Measurements from ENCODE around the gene ETV2. TPM values are rescaled to one million over a fixed set of nuclear protein-coding genes. Genes with fewer than 3 reads are reported as not detected.
A peak's percentile ranks its signal among the peaks of the same experiment; 100 is the strongest.
"Not testable (repeated sequence)": the region's sequence is repeated elsewhere in the genome, so short reads cannot be mapped to it uniquely, and the experiment has no call there.

The ETV2 gene
- total RNA-seq, 1 experiment from 2014 or later = 0.30 TPM

DNA sequence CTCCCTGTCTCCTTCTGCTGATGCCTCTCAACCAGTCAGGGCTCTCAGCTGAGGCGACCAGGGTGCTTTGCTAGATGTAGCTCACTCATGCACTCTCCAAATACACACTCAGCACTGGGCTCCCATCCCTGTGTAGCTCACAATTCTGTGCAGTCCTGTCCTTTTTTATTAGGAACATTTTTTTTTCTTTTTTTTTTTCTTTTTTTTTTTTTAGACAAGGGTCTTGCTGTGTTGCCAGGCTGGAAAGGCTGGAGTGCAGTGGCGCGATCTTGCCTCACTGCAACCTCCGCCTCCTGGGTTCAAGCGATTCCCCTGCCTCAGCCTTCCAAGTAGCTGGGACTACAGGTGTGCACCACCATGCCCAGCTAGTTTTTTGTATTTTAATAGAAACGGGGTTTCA is 13.3 kb downstream of the ETV2 start:
- not testable (repeated sequence) for DNase-seq (ENCODE audit: extremely low read depth, low read depth)

DNA sequence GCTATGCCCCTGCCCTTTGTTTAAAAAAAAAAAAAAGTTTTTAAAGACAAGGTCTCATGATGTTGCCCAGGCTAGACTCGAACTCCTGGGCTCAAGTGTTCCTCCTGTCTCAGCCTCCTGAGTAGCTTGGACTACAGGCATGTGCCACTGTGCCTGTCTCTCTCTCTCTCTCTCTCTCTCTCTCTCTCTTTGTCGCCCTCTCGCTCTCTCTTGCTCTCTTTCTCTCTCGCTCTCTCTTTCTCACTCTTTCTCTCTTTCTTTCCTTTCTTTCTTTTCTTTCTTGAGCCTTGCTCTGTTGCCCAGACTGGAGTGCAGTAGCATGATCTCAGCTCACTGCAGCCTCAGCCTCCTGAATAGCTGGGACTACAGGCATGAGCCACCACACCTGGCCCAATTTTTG is 14.1 kb downstream of the ETV2 start:
- DNase-seq (ENCODE audit: extremely low read depth, low read depth) = no peak

DNA sequence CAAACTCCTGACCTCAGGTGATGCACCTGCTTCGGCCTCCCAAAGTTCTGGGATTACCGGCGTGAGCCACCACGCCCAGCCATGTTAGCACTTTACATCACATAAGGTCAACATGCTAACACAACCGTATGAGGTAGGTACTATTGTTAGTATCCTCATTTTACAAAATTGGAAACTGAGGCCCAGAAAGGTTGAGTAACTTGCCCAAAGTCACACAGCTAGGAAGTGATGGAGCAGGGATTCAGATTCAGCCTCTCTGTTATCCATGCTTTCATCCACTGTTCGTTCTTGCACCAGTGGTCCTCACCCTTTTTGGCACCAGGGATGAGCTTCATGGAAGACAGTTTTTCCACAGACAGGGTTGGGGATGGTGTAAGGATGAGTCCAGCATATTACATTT is 15.2 kb downstream of the ETV2 start:
- no peak for DNase-seq (ENCODE audit: extremely low read depth, low read depth)

DNA sequence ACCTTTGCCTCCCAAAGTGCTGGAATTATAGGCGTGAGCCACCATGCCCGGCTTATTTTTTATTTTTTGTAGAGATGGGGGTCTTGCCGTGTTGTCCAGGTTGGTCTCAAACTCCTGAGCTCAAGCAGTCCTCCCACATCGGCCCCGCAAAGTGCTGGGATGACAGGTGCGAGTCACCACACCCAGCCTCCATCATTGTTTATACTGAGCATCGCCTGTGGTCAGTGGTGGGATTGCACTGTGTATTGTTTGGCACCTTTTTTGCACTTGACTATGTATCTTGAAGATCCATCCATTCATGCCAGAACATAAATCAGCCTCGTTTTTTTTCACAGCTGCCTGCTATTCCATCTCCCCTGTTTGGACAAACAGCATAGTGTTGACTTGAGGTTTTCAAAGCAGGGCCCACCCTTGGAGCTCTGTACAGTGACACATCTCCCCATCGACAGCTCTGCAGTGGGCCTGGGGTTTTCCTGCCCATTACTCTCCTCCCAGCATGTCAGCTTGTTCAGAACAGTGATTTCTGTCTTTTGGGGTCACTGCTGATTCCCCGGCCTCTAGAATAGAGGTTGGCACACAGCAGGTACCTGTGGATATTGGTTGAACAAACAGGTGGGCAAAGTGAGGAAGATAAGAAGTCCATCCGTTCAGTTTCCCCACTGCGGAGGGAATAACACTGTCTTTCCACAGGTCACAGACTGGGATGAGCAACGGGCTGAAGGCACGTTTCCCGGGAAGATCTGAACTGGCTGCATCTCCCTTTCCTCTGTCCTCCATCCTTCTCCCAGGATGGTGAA is 16.6 kb downstream of the ETV2 start:
- DNase-seq (ENCODE audit: extremely low read depth, low read depth) = no peak

DNA sequence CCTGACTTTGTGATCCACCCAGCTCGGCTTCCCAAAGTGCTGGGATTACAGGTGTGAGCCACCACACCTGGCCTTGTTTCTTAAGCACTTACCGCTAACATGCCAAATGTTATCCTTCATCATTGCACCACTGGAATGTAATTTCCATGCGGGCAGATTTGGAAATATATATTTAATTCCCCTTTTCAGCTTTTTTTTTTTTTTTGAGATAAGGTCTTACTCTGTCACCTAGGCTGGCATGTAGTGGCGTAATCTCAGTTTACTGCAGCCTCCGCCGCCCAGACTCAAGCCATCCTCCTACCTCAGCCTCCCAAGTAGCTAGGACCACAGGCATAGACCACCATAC is 20.4 kb downstream of the ETV2 start:
- no peak for DNase-seq (ENCODE audit: extremely low read depth, low read depth)

DNA sequence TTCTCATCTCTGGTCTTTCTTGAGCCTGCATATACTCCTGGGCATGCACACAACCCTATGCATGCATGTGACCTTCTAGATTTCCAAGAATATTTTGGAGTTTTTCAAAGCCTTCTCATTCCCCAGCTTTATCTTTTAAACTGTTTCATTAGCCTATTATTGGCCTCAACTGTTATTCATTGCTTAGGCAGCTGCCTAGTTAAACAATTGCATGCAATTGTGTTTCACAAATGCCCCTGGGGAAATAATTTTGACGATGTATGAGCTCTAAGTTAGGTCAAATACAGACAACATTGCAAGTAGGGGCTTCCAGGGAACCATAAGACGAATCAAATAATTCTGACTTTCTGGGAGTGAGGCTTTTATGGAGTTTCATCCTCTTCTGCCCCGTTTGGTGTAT is 22.4 kb downstream of the ETV2 start:
- no peak for DNase-seq (ENCODE audit: extremely low read depth, low read depth)

DNA sequence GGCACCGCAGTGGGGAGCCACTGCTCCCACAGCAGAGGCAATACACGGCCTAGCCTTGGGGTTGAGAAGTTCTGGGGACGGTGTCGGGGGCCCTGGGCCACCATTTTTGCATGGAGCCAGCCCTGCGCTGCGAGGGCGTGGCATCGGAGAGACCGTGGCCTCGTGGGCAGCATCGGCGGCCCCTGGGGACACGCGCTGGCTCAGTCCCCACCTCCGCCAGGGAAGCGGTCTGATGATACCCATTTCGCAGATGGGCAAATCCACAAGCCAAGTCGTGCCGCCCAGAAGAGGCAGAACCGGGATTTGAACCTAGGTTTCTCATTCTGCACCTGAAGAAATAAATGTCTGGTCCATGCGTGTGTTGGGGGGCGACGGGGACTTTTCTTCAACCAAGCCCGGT is 23.6 kb downstream of the ETV2 start:
- no peak for DNase-seq (ENCODE audit: extremely low read depth, low read depth)

DNA sequence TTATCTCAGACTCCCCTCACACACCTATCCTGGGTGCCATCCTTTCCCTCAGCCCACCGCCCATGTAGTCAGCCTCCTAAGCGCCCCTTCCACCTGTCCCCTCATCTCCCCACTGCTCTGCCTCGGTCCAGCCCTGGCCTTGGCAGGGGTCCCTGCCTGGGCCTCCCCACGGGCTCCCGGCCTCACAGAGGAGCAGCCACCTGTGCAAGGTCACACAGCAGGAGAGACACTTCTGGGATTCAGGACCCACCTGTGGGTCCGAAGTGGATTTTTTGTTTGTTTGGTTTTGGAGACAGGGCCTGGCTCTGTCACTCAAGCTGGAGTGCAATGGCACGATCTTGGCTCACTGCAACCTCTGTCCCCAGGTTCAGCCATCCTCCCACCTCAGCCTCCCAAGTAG is 24.1 kb downstream of the ETV2 start:
- DNase-seq (ENCODE audit: extremely low read depth, low read depth) = no peak

DNA sequence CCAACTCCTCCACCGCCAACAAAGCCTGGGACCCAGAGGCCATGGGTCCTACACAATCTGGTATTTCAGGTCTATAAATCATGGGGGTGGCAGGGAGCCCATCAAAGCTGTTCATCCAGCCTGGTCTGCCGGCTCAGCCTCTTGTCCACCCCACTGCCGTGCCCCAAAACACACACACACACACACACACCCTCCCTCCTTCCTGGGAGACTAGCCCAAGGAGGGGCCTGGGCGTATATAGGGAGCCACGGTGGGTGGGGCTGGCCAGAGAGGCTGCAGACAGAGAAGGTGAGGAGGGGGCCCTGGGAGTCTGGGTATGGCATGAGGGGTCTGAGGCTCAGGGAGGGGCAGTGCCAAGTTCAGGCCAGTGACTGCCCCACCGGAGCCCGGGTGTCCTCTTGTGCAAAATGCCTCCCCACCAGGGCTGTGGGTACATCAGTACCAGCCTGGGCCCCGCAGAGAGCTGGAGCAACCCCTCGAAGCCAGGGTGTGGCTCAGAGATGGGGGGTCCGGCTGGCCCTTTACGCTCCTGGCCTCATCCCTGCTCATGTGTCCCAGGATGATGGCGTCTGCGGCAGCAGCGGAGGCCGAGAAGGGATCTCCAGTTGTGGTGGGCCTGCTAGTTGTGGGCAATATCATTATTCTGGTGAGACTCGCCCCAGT is 24.8 kb downstream of the ETV2 start, which contains the start of gene UPK1A:
TSS of gene UPK1A (plus strand) at position 267 of the 663 bp plus-strand sequence. CDS start at position 563, 296 bp downstream.
- DNase-seq (ENCODE audit: extremely low read depth, low read depth) = no peak

DNA sequence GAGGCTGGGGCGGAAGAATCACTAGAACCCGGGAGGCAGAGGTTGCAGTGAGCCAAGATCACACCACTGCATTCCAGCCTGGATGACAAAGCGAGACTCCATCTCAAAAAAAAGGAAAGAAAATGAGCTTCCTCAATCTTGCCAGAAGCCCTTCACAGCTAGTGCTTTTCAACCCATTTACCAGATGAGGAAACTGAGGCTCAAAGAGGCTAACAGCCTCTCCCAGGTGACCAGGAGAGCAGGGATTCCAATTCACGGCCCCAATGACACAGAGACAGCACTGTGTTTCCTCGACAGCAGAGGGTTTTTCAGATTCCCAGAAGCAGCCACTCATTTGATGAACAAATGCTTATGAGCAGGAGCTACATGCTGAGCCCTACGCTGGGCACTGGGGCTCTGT is 28.0 kb downstream of the ETV2 start:
- no peak for DNase-seq (ENCODE audit: extremely low read depth, low read depth)

DNA sequence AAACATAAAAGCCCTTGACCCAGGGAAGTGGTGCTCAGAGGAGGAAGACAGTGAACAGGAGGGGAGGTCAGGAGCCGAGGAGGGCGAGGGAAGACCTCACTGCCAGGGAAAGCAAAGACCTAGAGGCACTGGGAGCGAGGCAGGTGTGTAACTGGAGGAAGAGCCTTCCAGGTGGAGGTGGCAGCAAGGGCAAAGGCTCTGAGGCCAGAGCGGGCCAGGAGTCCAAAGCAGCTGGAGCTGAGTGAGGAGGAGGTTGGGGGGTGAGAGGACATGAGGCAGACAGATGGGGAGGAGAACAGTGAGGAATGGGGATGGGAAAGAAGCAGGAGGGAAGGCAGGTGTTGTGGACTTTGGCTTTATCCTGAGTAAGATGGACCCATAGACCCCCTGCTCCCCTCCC is 28.4 kb downstream of the ETV2 start:
- DNase-seq (ENCODE audit: extremely low read depth, low read depth) = no peak

DNA sequence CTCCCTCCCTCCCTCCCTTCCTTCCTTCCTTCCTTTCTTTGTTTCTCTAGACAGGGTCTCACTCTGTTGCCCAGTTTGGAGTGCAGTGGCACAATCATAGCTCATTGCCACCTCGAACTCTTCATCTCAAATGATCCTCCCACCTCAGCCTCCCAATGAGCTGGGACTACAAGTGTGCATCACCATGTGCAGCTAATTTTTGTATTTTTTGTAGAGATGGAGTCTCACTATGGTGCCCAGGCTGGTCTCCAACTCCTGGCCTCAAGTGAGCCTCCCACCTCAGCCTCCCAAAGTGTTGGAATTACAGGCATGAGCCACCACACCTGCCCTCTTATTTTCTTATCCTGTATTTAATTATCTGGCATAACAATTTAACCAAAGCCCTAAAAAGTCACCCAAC is 29.1 kb downstream of the ETV2 start:
- no peak for DNase-seq (ENCODE audit: extremely low read depth, low read depth)

DNA sequence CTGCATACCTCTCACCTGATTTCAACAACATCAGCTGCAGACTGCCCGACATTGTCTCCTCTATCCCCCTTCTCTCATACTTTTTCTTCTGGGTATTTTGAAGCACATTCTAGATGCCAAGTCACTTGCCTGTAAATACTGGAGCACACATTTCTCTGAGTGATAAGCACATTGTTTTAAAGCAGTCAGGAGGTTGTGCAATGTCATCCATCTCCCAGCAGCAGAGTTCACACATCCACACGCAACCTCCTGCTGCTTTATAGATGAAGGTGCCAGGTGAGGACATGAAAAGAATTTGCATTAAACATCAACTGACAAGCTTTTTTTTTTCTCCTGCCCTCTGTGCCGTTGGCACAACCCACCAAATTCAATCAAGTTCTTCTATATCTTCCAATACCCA is 30.3 kb downstream of the ETV2 start:
- no peak for DNase-seq (ENCODE audit: extremely low read depth, low read depth)

DNA sequence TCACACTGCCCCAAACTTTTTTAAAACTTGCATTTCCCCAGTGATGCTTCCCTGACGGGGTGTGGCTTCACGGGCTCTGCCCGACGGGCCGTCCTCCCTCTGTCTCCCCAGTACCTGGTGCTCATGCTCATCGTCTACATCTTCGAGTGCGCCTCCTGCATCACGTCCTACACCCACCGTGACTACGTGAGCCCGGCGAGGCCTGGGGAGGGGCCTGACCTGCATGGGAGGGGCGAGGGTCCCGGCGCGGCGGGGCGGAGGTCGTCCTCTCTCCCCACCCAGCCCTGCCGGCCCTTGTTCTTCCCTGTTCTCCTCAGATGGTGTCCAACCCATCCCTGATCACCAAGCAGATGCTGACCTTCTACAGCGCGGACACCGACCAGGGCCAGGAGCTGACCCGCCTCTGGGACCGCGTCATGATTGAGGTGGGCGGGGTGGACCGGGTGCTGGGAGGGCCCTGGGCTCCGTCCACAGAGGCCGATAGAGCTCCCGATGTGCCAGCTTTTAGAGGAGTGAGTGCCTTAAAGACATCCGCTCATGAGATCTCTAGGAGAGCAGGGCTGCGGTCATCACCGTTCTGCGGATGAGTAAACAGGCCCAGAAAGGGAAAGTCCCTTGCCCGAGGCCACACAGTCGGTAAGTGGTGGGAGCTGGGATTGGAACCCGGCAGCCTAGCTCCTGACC is 31.7 kb downstream of the ETV2 start:
- DNase-seq (ENCODE audit: extremely low read depth, low read depth) = peak; percentile 33

DNA sequence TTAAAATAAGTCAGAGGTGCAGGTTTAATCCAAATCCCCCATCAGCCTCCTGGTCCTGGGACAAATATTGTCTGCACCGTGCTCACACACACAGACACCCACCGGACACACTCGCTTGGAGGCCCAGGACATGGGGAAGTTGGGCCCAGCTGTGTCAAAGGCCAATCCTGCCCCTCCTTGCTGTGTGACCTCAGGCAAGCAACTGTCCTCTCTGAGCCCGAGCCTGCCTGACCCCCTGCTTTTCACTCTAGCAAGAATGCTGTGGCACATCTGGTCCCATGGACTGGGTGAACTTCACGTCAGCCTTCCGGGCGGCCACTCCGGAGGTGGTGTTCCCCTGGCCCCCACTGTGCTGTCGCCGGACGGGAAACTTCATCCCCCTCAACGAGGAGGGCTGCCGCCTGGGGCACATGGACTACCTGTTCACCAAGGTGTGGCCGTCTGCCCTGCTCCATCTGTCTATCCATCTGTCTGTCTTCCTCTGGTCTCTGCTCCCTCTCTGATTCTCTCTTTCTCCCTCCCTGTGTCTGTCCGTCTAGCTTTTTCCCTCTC is 34.1 kb downstream of the ETV2 start:
- no peak for DNase-seq (ENCODE audit: extremely low read depth, low read depth)

DNA sequence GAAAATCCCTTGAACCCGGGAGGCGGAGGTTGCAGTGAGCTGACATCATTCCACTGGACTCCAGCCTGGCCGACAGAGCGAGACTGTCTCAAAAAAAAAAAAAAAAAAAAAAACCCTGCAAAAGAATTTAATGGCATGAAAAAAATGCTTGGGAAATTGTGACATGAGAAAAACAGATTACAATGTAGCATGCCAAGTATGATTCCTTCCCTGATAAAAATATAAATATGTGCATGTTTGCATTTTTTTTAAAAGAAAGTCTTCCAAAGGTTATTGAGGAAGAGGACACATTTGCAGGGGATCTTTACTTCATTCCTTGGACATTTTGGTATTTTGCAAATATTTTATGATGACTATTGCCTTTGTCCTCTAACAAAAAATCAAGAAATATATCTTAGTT is 48.3 kb downstream of the ETV2 start:
- DNase-seq (ENCODE audit: extremely low read depth, low read depth) = no peak

DNA sequence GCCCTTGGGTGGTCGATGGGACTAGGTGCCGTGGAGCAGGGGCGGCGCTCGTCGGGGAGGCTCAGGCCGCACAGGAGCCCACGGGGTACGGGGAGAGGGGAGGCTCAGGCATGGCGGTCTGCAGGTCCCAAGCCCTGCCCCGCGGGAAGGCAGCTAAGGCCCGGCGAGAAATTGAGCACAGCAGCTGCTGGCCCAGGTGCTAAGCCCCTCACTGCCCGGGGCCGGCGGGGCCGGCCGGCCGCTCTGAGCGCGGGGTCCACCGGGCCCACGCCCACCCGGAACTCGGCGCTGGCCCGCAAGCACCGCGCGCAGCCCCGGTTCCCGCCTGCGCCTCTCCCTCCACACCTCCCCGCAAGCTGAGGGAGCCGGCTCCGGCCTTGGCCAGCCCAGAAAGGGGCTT is 49.6 kb downstream of the ETV2 start:
- DNase-seq (ENCODE audit: extremely low read depth, low read depth) = not testable (repeated sequence)

DNA sequence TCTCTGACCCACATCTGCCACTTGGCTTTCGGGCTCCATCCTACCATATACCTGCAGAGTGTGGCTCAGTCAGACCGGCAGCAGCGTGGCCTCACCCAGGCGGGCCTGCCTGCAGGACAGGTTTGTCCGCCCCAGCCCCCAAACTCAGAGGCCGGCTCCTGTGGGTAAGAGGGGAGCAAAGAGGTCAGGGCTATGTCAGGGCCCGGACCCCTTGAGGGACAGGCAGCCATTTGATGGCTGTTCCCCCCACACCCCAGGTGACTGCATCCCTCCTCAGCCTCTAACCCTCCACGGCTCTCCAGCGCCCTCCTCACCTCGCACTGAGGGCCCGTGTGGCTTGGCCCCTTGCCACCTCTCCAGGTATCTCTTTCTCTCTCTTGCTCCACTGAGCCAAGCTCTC is 50.5 kb downstream of the ETV2 start:
- no peak for DNase-seq (ENCODE audit: extremely low read depth, low read depth)

DNA sequence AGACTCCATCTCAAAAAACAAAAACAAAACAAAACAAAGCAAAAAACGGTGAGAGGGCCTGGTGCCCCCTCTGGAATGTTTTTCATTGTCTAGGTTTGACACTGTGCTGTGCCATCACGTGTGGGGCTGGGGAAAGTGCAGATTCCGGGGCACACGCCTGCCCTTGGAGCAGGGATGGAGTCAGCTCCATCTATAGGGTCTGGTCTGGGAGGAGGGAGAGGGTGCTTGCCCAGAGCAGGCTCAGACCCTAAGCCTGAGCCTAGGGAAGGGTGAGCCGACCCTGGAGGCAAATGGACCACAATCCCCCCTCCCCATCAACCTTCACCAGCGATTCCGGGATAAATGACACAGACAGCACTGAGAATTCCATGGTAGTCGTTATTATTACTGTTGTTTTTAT is 51.9 kb downstream of the ETV2 start:
- DNase-seq (ENCODE audit: extremely low read depth, low read depth) = no peak

DNA sequence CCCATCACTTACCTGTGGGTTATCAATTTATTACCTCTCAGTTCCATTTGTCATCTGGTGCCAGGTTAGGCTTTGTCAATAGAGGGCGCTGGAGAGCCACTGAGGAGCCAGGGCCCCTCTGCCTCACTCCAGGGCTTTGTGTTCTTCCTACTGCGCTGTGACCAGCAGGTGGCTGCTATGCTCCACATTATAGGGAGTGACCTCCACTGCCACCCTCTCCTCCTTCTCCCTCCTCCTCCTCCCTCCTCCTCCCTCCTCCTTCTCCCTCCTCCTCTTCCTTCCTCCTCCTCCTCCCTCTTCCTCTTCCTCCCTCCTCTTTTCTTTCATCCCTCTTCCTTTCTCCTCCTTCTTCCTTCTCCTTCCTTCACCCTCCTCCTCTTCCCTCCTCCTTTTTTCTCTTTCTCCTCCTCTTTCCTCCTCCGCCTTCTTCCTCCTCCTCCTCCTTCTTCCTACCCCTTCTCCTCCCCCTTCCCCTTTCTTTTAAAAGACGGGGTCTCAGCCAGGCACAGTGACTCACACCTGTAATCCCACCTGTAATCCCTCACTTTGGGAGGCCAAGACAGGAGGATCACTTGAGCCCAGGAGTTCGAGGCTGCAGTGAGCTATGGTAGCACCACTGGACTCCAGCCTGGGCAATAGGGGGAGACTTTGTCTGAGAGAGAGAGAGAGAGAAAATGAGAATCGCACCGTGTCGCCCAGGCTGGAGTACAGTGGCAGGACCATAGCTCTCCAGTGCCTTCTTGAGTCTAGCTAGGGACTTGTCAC is 52.5 kb downstream of the ETV2 start:
- peak; percentile 92 for DNase-seq (ENCODE audit: extremely low read depth, low read depth)
